C4-2B (cell line): ENCODE measurements around the gene NSUN6.

Experiments
- ZFX ChIP-seq: fragments of 450-650 bp; IDR thresholded peaks from 2 replicates; pipeline ENCODE4 v1.6.1; 2017
- TF ChIP-seq, protein P1 (sequence below): fragments of 450-650 bp; conservative IDR thresholded peaks from 2 replicates; pipeline ENCODE4 v1.5.1; 2017; ENCODE audit warnings: mild to moderate bottlenecking

DNA sequence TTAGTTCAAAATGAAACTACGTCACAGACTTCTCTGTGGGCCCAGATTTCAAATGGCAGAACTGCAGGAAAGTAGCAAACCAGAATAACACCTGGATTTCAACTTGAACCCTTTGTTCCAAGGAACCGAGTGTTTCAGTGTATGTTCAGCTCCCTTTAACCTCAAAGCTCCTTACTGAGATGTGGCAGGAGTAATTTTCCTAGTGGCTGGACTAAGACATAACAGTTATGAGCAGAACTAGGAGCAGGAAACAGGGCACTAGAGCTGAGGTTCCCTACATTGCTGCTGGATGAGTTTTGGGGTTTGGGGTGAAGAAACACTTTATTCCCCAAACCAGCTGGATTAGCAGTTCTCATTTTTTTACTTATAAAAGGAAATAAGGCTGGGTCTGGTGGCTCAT lies 50.1 kb downstream of the NSUN6 start:
- TF ChIP-seq, protein P1, sequence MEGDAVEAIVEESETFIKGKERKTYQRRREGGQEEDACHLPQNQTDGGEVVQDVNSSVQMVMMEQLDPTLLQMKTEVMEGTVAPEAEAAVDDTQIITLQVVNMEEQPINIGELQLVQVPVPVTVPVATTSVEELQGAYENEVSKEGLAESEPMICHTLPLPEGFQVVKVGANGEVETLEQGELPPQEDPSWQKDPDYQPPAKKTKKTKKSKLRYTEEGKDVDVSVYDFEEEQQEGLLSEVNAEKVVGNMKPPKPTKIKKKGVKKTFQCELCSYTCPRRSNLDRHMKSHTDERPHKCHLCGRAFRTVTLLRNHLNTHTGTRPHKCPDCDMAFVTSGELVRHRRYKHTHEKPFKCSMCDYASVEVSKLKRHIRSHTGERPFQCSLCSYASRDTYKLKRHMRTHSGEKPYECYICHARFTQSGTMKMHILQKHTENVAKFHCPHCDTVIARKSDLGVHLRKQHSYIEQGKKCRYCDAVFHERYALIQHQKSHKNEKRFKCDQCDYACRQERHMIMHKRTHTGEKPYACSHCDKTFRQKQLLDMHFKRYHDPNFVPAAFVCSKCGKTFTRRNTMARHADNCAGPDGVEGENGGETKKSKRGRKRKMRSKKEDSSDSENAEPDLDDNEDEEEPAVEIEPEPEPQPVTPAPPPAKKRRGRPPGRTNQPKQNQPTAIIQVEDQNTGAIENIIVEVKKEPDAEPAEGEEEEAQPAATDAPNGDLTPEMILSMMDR, result no peak; the same call in 1 of the 2 replicates
- TF ChIP-seq ZFX, result no peak
